H1 (cell line): ENCODE results near the gene CCDC192. TPM values are rescaled to one million over a fixed set of nuclear protein-coding genes. Genes with fewer than 3 reads are reported as not detected.

Experiments used
- CTCF ChIA-PET: fragments of 300-600 bp; sonication (Branson Sonifier 250); formaldehyde crosslinking; loops from one replicate; lab custom pipeline; 2021; ENCODE audit not compliant: partially characterized antibody; lab: Charles Lee
- POLR2A ChIA-PET: fragments of 300-600 bp; sonication (Branson Sonifier 250); formaldehyde crosslinking; loops from one replicate; lab custom pipeline; 2021; ENCODE audit warnings: inconsistent platforms; ENCODE audit not compliant: partially characterized antibody; lab: Charles Lee
- DNase-seq, 2 experiments: peaks; one replicate each; pipeline versions ENCODE4 v3.0.0 to v3.0.0-alpha.2; 2010 to 2022; ENCODE audit warnings: low spot score in 2 of 2, low read depth in 1 of 2, mixed read lengths in 1 of 2
- FAIRE-seq: peaks from 2 replicates; lab custom pipeline; 2011; peaks lifted over from hg19 to GRCh38; lab: Jason Lieb, UNC
- H2AFZ ChIP-seq: 2 replicates; pipeline ENCODE4 v1.8.1; 2012; ENCODE audit warnings: low read length, inconsistent platforms
- H2AK5ac ChIP-seq: 2 replicates; pipeline ENCODE4 v1.6.1; 2013; ENCODE audit warnings: low read depth, low read length
- H2BK120ac ChIP-seq: replicated peaks from 2 replicates; pipeline ENCODE3; 2013; ENCODE audit warnings: low read depth, low read length, inconsistent platforms
- H2BK12ac ChIP-seq: 2 replicates; pipeline ENCODE4 v1.6.1; 2013; ENCODE audit warnings: low read depth, low read length
- H2BK15ac ChIP-seq: 2 replicates; pipeline ENCODE4 v1.6.1; 2013; ENCODE audit warnings: low read length
- H2BK20ac ChIP-seq: 2 replicates; pipeline ENCODE4 v1.6.1; 2013; ENCODE audit warnings: low read length
- H2BK5ac ChIP-seq: 2 replicates; pipeline ENCODE4 v1.6.1; 2013; ENCODE audit warnings: low read depth, low read length
- H3K14ac ChIP-seq: 2 replicates; pipeline ENCODE4 v1.6.1; 2013; ENCODE audit warnings: inconsistent platforms; ENCODE audit not compliant: insufficient read length
- H3K18ac ChIP-seq: 2 replicates; pipeline ENCODE4 v1.6.1; 2013; ENCODE audit warnings: low read length; ENCODE audit errors: extremely low read depth
- H3K23ac ChIP-seq: 2 replicates; pipeline ENCODE4 v1.6.1; 2013; ENCODE audit warnings: inconsistent platforms; ENCODE audit not compliant: insufficient read length
- H3K23me2 ChIP-seq: 2 replicates; pipeline ENCODE4 v1.6.1; 2013; ENCODE audit warnings: low read depth, low read length
- H3K27ac ChIP-seq: 2 replicates; pipeline ENCODE4 v1.6.1; 2011; ENCODE audit warnings: low read depth, low read length, inconsistent platforms
- H3K27me3 ChIP-seq, 4 experiments: replicated peaks in 1 of 4; 1 replicate in 1 of 4; 2 replicates in 3 of 4; pipeline versions ENCODE4 v1.6.1 to v1.8.1; 2011 to 2013; ENCODE audit warnings: low read length in 3 of 4, mild to moderate bottlenecking in 3 of 4, inconsistent platforms in 2 of 4, mixed read lengths in 2 of 4, moderate library complexity in 1 of 4; ENCODE audit not compliant: control insufficient read depth in 3 of 4, insufficient read depth in 3 of 4; ENCODE audit errors: extremely low read depth in 1 of 4
- H3K36me3 ChIP-seq, 4 experiments: 2 replicates each; pipeline versions ENCODE4 v1.6.1 to v1.8.1; 2011 to 2013; ENCODE audit warnings: mild to moderate bottlenecking in 4 of 4, low read length in 3 of 4, moderate library complexity in 2 of 4, control low read depth in 1 of 4, inconsistent platforms in 1 of 4; ENCODE audit not compliant: insufficient read depth in 4 of 4, control insufficient read depth in 2 of 4
- H3K4ac ChIP-seq: replicated peaks from 2 replicates; pipeline ENCODE3; 2013; ENCODE audit warnings: low read length, low read depth, mixed read lengths, inconsistent platforms; ENCODE audit not compliant: insufficient read length
- H3K4me1 ChIP-seq, 4 experiments: replicated peaks in 1 of 4; 1 replicate in 1 of 4; 2 replicates in 3 of 4; pipeline versions ENCODE4 v1.6.1 to v1.8.1; 2011 to 2013; ENCODE audit warnings: low read length in 3 of 4, inconsistent platforms in 2 of 4, mixed read lengths in 1 of 4; ENCODE audit not compliant: insufficient read depth in 4 of 4, control insufficient read depth in 3 of 4
- H3K4me2 ChIP-seq, 2 experiments: 2 replicates each; pipeline versions ENCODE4 v1.6.1 to v1.8.1; 2011 to 2013; ENCODE audit warnings: low read depth in 2 of 2, low read length in 2 of 2, control low read depth in 1 of 2, inconsistent platforms in 1 of 2, mild to moderate bottlenecking in 1 of 2; ENCODE audit not compliant: insufficient read depth in 1 of 2
- H3K4me3 ChIP-seq, 4 experiments: fragments of 200-600, 300-600 bp in 1 of 4; sonication (generic), shearing (Covaris generic), sonication (Bioruptor Twin) in 1 of 4; 2 replicates each; pipeline versions ENCODE4 v1.5.1 to v1.8.1; 2011 to 2016; ENCODE audit warnings: low read length in 4 of 4, low read depth in 3 of 4, control low read depth in 2 of 4, inconsistent platforms in 2 of 4, mild to moderate bottlenecking in 2 of 4, mixed read lengths in 1 of 4, moderate library complexity in 1 of 4; ENCODE audit not compliant: insufficient read depth in 2 of 4; ENCODE audit errors: extremely low read depth in 1 of 4
- H3K56ac ChIP-seq: replicated peaks from 2 replicates; pipeline ENCODE3; 2013; ENCODE audit warnings: low read depth, mild to moderate bottlenecking, mixed read lengths, low read length, inconsistent platforms; ENCODE audit not compliant: insufficient read length
- H3K79me1 ChIP-seq: 2 replicates; pipeline ENCODE4 v1.6.1; 2013; ENCODE audit warnings: low read depth, low read length, control low read depth
- H3K79me2 ChIP-seq, 2 experiments: 2 replicates each; pipeline versions ENCODE4 v1.6.1 to v1.8.1; 2012 to 2013; ENCODE audit warnings: low read length in 2 of 2, mild to moderate bottlenecking in 2 of 2, inconsistent platforms in 1 of 2; ENCODE audit not compliant: insufficient read depth in 2 of 2, control insufficient read depth in 1 of 2
- H3K9ac ChIP-seq, 4 experiments: replicated peaks in 1 of 4; 1 replicate in 1 of 4; 2 replicates in 3 of 4; pipeline versions ENCODE4 v1.6.1 to v1.8.1; 2011 to 2013; ENCODE audit warnings: low read depth in 3 of 4, low read length in 3 of 4, control low read depth in 2 of 4, mild to moderate bottlenecking in 2 of 4, moderate library complexity in 2 of 4, inconsistent platforms in 1 of 4; ENCODE audit errors: extremely low read depth in 1 of 4
- H3K9me3 ChIP-seq, 2 experiments: 2 replicates each; pipeline versions ENCODE4 v1.6.1 to v1.8.1; 2012 to 2013; ENCODE audit warnings: mild to moderate bottlenecking in 2 of 2, moderate library complexity in 2 of 2, control low read depth in 1 of 2, inconsistent platforms in 1 of 2, low read depth in 1 of 2, low read length in 1 of 2, mixed read lengths in 1 of 2; ENCODE audit not compliant: insufficient read depth in 2 of 2
- H4K20me1 ChIP-seq, 2 experiments: replicated peaks in 1 of 2; 2 replicates each; pipeline versions ENCODE3 to v1.8.1; 2011 to 2013; ENCODE audit warnings: inconsistent platforms in 2 of 2, low read length in 2 of 2, mild to moderate bottlenecking in 1 of 2; ENCODE audit not compliant: insufficient read depth in 2 of 2, control insufficient read depth in 1 of 2
- H4K5ac ChIP-seq: 2 replicates; pipeline ENCODE4 v1.6.1; 2013; ENCODE audit warnings: low read length, low read depth, mixed read lengths, inconsistent platforms; ENCODE audit not compliant: insufficient read length
- H4K8ac ChIP-seq: 2 replicates; pipeline ENCODE4 v1.8.0; 2013; ENCODE audit warnings: mild to moderate bottlenecking, moderate library complexity, low read length, inconsistent platforms; ENCODE audit not compliant: insufficient read depth; ENCODE audit errors: extremely low read depth
- H4K91ac ChIP-seq: replicated peaks from 2 replicates; pipeline ENCODE3; 2013; ENCODE audit warnings: low read length, mixed read lengths, inconsistent platforms; ENCODE audit not compliant: insufficient read length
- KDM4A ChIP-seq: IDR thresholded peaks from one replicate; pipeline ENCODE4 v1.7.1; 2012; ENCODE audit warnings: low read depth, mild to moderate bottlenecking, moderate library complexity, low read length, inconsistent platforms; ENCODE audit not compliant: severe bottlenecking
- RBBP5 ChIP-seq: IDR thresholded peaks from 2 replicates; pipeline ENCODE4 v1.7.1; 2012; ENCODE audit warnings: low read depth, mild to moderate bottlenecking, inconsistent platforms, low read length, moderate library complexity, borderline replicate concordance
- TAF1 ChIP-seq: IDR thresholded peaks from 2 replicates; pipeline ENCODE4 v1.6.1; 2011; ENCODE audit warnings: mild to moderate bottlenecking, low read depth, low read length
- polyA plus RNA-seq, 7 experiments: library from polyadenylated mRNA; depleted of rRNA in 3 of 7; stranded (reverse) in 5 of 7; unstranded in 2 of 7; fragments of >200 nt in 5 of 7; fragments of 200-250 nt in 2 of 7; gene quantifications; 1 replicate in 5 of 7; 2 replicates in 1 of 7; 4 replicates in 1 of 7; pipeline versions ENCODE4 v1.2.1 to v1.2.3, GENCODE V29; 2011 to 2013; ENCODE audit warnings: missing spikeins in 2 of 7, mixed read lengths in 2 of 7
- total RNA-seq: library from RNA; stranded (reverse); fragmentation: NEBNext Ultra II Directional; extraction: Animal tissue kit (Norgen Biotek cat#: 25700); gene quantifications from 2 replicates; pipeline ENCODE4 v1.2.1, GENCODE V29; 2021

The CCDC192 gene
- total and polyA plus RNA-seq, 2 of the 8 experiments (the other 6 are each of a cell fraction or from before 2014, with no cell fraction given), result 0.61 TPM; not detected in 1

DNA sequence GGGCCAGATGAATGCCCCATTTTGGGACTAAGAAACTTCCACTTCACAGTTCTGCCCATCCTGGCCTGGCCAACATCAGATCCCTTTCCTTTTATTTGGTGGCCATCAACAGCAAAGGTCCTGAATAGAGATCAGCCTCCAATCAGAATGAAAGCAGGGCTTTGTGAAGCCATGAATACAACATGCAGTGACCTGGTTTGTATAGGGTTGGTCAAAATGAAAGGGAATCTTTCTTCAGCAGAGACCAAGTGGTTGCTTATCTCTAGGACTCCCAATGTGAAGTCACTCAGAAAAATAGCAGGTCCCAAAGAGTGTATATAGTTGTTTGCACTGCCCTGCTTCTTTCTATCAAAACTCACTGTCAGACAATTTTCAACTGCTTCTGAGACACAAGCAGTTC lies 266.5 kb downstream of the CCDC192 start:
- H2BK5ac ChIP-seq, result no peak overlapping the region
- no peaks in the 10 kb centered on the region for H3K36me3 ChIP-seq
- H2BK12ac ChIP-seq, result no peak overlapping the region
- H3K56ac ChIP-seq, result no peak overlapping the region
- no peaks in the 10 kb centered on the region for H3K79me1 ChIP-seq
- no peaks in the 10 kb centered on the region for H3K9me3 ChIP-seq
- no peak overlapping the region for H2BK20ac ChIP-seq
- H3K4me3 ChIP-seq, result no peak overlapping the region
- H3K18ac ChIP-seq, result no peak overlapping the region
- no peaks in the 10 kb centered on the region for H3K23me2 ChIP-seq
- no peak overlapping the region for H3K9ac ChIP-seq
- H4K8ac ChIP-seq, result no peak overlapping the region
- ChIA-PET POLR2A (no interaction called here), CTCF (no interaction called here)
- H3K4me2 ChIP-seq, result no peak overlapping the region
- no peak overlapping the region for H3K27ac ChIP-seq
- H3K79me2 ChIP-seq, result no peaks in the 10 kb centered on the region
- H2BK120ac ChIP-seq, result no peak overlapping the region
- H3K4me1 ChIP-seq, result no peaks in the 10 kb centered on the region
- H3K23ac ChIP-seq, result no peak overlapping the region
- no peak overlapping the region for H4K5ac ChIP-seq
- H3K27me3 ChIP-seq, result no peaks in the 10 kb centered on the region
- no peak for DNase-seq
- FAIRE-seq, result no peak
- no peak overlapping the region for H3K14ac ChIP-seq
- no peaks in the 10 kb centered on the region for H4K20me1 ChIP-seq
- no peak overlapping the region for H2BK15ac ChIP-seq
- H2AFZ ChIP-seq, result no peak overlapping the region
- no peak overlapping the region for H3K4ac ChIP-seq
- no peak overlapping the region for H2AK5ac ChIP-seq
- H4K91ac ChIP-seq, result no peak overlapping the region
- no peak for TF ChIP-seq RBBP5
- TF ChIP-seq KDM4A, result no peak
- no peak for TF ChIP-seq TAF1
